ENCODE results near the gene LRRC36.

Gene LRRC36

GRCh38 chr16:67404740-67405226, 78.2 kb downstream of the LRRC36 start:
- Histone ChIP-seq H3K4me3 (ENCODE audit: low read length) (no peak overlapping the region), H3F3A (ENCODE audit: control insufficient read depth, insufficient read depth) (no peaks in the 10 kb centered on the region), H3K36me3 (ENCODE audit: control insufficient read depth, low read length) (no peaks in the 10 kb centered on the region), H4K20me1 (ENCODE audit: control insufficient read depth, insufficient read depth, low read depth, low read length) (no peaks in the 10 kb centered on the region), H3K4me2 (ENCODE audit: low read length) (no peak overlapping the region), H3K9me2 (replicated peaks; ENCODE audit: control insufficient read depth, low read length) (no peaks in the 10 kb centered on the region), H3K4me1 (ENCODE audit: control insufficient read depth, low read length) (no peaks in the 10 kb centered on the region), H3K27ac (ENCODE audit: low read depth, low read length) (no peak overlapping the region), H3K27me3 (ENCODE audit: control insufficient read depth, low read length) (no peaks in the 10 kb centered on the region), H3K9me3 (ENCODE audit: control insufficient read depth, insufficient read depth, low read length) (no peaks in the 10 kb centered on the region), H3K79me2 (ENCODE audit: control insufficient read depth, low read length) (no peaks in the 10 kb centered on the region)
- no peak for TF ChIP-seq EZH2phosphoT487 (IDR thresholded peaks at IDR 0.05; ENCODE audit: borderline replicate concordance, low read length)
- no peak for TF ChIP-seq CTCF (IDR thresholded peaks at IDR 0.05; ENCODE audit: low read depth, low read length, poor library complexity, severe bottlenecking)

- no peak for TF ChIP-seq EZH2phosphoT487 (IDR thresholded peaks at IDR 0.05; ENCODE audit: borderline replicate concordance, low read length)
- no peak for TF ChIP-seq CTCF (IDR thresholded peaks at IDR 0.05; ENCODE audit: low read depth, low read length, poor library complexity, severe bottlenecking)
- no peaks in the 10 kb centered on the region for H3F3A ChIP-seq (ENCODE audit: control insufficient read depth, insufficient read depth)
- no peaks in the 10 kb centered on the region for H4K20me1 ChIP-seq (ENCODE audit: control insufficient read depth, insufficient read depth, low read depth, low read length)
- H3K27me3 ChIP-seq (ENCODE audit: control insufficient read depth, low read length) = no peaks in the 10 kb centered on the region
- H3K9me2 ChIP-seq (replicated peaks; ENCODE audit: control insufficient read depth, low read length) = no peaks in the 10 kb centered on the region
- no peaks in the 10 kb centered on the region for H3K79me2 ChIP-seq (ENCODE audit: control insufficient read depth, low read length)
- no peak overlapping the region for H3K4me2 ChIP-seq (ENCODE audit: low read length)
- no peaks in the 10 kb centered on the region for H3K36me3 ChIP-seq (ENCODE audit: control insufficient read depth, low read length)
- H3K27ac ChIP-seq (ENCODE audit: low read depth, low read length) = no peak overlapping the region
- no peaks in the 10 kb centered on the region for H3K4me1 ChIP-seq (ENCODE audit: control insufficient read depth, low read length)
- H3K9me3 ChIP-seq (ENCODE audit: control insufficient read depth, insufficient read depth, low read length) = no peaks in the 10 kb centered on the region
- no peak overlapping the region for H3K4me3 ChIP-seq (ENCODE audit: low read length)
Measured at GRCh38 chr16:67405336-67405735, 78.7 kb downstream of the LRRC36 start.

GRCh38 chr16:67406111-67406971, 79.7 kb downstream of the LRRC36 start:
- Histone ChIP-seq H3K9me3 (ENCODE audit: control insufficient read depth, insufficient read depth, low read length) (no peaks in the 10 kb centered on the region), H3K27ac (ENCODE audit: low read depth, low read length) (no peak overlapping the region), H3K36me3 (ENCODE audit: control insufficient read depth, low read length) (no peaks in the 10 kb centered on the region), H4K20me1 (ENCODE audit: control insufficient read depth, insufficient read depth, low read depth, low read length) (no peaks in the 10 kb centered on the region), H3K9me2 (replicated peaks; ENCODE audit: control insufficient read depth, low read length) (no peaks in the 10 kb centered on the region), H3K27me3 (ENCODE audit: control insufficient read depth, low read length) (no peaks in the 10 kb centered on the region; the same call in 1 of the 2 replicates), H3K4me1 (ENCODE audit: control insufficient read depth, low read length) (no peaks in the 10 kb centered on the region), H3F3A (ENCODE audit: control insufficient read depth, insufficient read depth) (no peaks in the 10 kb centered on the region), H3K4me3 (ENCODE audit: low read length) (no peak overlapping the region), H3K79me2 (ENCODE audit: control insufficient read depth, low read length) (no peaks in the 10 kb centered on the region), H3K4me2 (ENCODE audit: low read length) (no peak overlapping the region)
- TF ChIP-seq CTCF (IDR thresholded peaks at IDR 0.05; ENCODE audit: low read depth, low read length, poor library complexity, severe bottlenecking) (no peak), EZH2phosphoT487 (IDR thresholded peaks at IDR 0.05; ENCODE audit: borderline replicate concordance, low read length) (no peak)
